OCI-LY7 (cell line): ENCODE measurements around the gene MTM1. TPM values are rescaled to one million over a fixed set of nuclear protein-coding genes. Genes with fewer than 3 reads are reported as not detected.

Experiments used
- BruUV-seq: library from RNA; stranded (reverse); fragments of 400-500 nt; replicated peaks from 2 replicates; lab custom pipeline; 2021; lab: Mats Ljungman, UMichigan
- CTCF ChIA-PET: fragments of 300-600 bp; sonication (Branson Sonifier 250); formaldehyde crosslinking; loops from one replicate; lab custom pipeline; 2022; ENCODE audit warnings: antibody characterized with exemption; ENCODE audit not compliant: unreplicated experiment; lab: Charles Lee
- POLR2A ChIA-PET: fragments of 300-600 bp; sonication (Branson Sonifier 250); formaldehyde crosslinking; loops from one replicate; lab custom pipeline; 2022; ENCODE audit warnings: antibody characterized with exemption; lab: Charles Lee
- DNase-seq: peaks from one replicate; pipeline ENCODE4 v3.0.0-alpha.2; 2015; ENCODE audit warnings: low spot score
- H2AFZ ChIP-seq: fragments of 200-600 bp; sonication (generic), shearing (Covaris generic); 2 replicates; pipeline ENCODE4 v1.6.1; 2014; ENCODE audit warnings: mild to moderate bottlenecking, antibody characterized with exemption, low read length, moderate library complexity
- H3K27ac ChIP-seq: fragments of 200-600 bp; sonication (generic); 2 replicates; pipeline ENCODE4 v1.5.1; 2014; ENCODE audit warnings: mixed run types, low read depth, mild to moderate bottlenecking, moderate library complexity, low read length, inconsistent platforms; ENCODE audit not compliant: poor library complexity, severe bottlenecking
- H3K36me3 ChIP-seq: fragments of 200-600 bp; sonication (generic); 2 replicates; pipeline ENCODE4 v1.6.1; 2014; ENCODE audit warnings: mild to moderate bottlenecking, antibody characterized with exemption, low read length, moderate library complexity, mixed read lengths; ENCODE audit not compliant: insufficient read depth
- H3K4me1 ChIP-seq: fragments of 200-600 bp; sonication (generic); 2 replicates; pipeline ENCODE4 v1.5.1; 2014; ENCODE audit warnings: mild to moderate bottlenecking, low read length; ENCODE audit not compliant: insufficient read depth, poor library complexity, severe bottlenecking
- H3K4me2 ChIP-seq: fragments of 200-600 bp; sonication (generic); 2 replicates; pipeline ENCODE4 v1.6.1; 2014; ENCODE audit warnings: mild to moderate bottlenecking, low read length
- H3K4me3 ChIP-seq: fragments of 200-600 bp; sonication (generic); 2 replicates; pipeline ENCODE4 v1.5.1; 2014; ENCODE audit warnings: mild to moderate bottlenecking, low read depth, low read length; ENCODE audit not compliant: poor library complexity, severe bottlenecking
- H3K79me2 ChIP-seq: fragments of 200-600 bp; sonication (generic); 2 replicates; pipeline ENCODE4 v1.6.1; 2016; ENCODE audit warnings: low read depth, mild to moderate bottlenecking, low read length, moderate library complexity, mixed read lengths; ENCODE audit not compliant: insufficient read depth
- H3K9me2 ChIP-seq: fragments of 200-600 bp; sonication (generic); 2 replicates; pipeline ENCODE4 v1.6.1; 2016; ENCODE audit warnings: mild to moderate bottlenecking, low read length, mixed read lengths; ENCODE audit not compliant: insufficient read depth
- H3K9me3 ChIP-seq: fragments of 200-600 bp; sonication (generic); 2 replicates; pipeline ENCODE4 v1.6.1; 2014; ENCODE audit warnings: mild to moderate bottlenecking, mixed run types, low read length, mixed read lengths
- H4K20me1 ChIP-seq: fragments of 200-600 bp; sonication (generic); 2 replicates; pipeline ENCODE4 v1.6.1; 2014; ENCODE audit warnings: mild to moderate bottlenecking, antibody characterized with exemption, low read length, moderate library complexity, mixed read lengths; ENCODE audit not compliant: insufficient read depth
- EZH2phosphoT487 ChIP-seq: fragments of 200-600 bp; sonication (generic); IDR thresholded peaks from 2 replicates; pipeline ENCODE4 v1.6.1; 2018; ENCODE audit warnings: low read depth, borderline replicate concordance, mild to moderate bottlenecking, mixed run types, antibody characterized with exemption, low read length, moderate library complexity, mixed read lengths
- intact Hi-C: fragments of 100-400 bp; cut with micrococcal nuclease; formaldehyde crosslinking; loops from one replicate; pipeline ENCODE4 v1.10.0; 2022; ENCODE audit not compliant: unreplicated experiment
- total RNA-seq, 2 experiments: library from RNA; depleted of rRNA in 1 of 2; stranded (reverse); fragments of >200 nt in 1 of 2; shearing (Covaris generic) in 1 of 2; gene quantifications; 2 replicates each; pipeline ENCODE4 v1.2.3, GENCODE V29; 2014 to 2022
- TF ChIP-seq, protein P1 (sequence below): fragments of 200-600 bp; sonication (generic); conservative IDR thresholded peaks from 2 replicates; pipeline ENCODE4 v1.5.1; 2014; ENCODE audit warnings: mild to moderate bottlenecking, antibody characterized with exemption, low read length, moderate library complexity, mixed read lengths

The MTM1 gene
- total RNA-seq, 2 experiments from 2014 or later = 6.0 to 19.7 TPM

DNA sequence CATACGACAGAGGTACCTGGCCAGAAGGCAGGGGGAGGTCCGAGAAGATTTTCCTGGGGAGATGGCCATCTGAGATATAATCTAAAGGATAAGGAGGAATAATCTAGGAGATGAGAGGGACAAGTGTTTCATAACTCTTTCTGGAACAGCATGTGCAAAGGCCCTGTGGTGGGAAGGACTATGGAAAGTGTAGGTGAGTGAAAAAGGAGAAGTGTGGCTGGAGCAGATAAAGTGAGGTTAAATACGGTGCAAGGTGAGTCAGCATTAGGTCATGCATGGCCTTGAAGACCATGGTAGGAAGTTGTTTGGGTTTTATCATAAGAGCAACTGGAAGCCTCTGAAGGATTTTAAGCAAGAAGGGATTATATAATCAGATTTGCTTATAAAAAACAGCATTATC is 34.6 kb upstream of the MTM1 start:
- H3K4me1 ChIP-seq = no peaks in the 10 kb centered on the region
- no peak overlapping the region for H3K4me2 ChIP-seq
- TF ChIP-seq, protein P1, sequence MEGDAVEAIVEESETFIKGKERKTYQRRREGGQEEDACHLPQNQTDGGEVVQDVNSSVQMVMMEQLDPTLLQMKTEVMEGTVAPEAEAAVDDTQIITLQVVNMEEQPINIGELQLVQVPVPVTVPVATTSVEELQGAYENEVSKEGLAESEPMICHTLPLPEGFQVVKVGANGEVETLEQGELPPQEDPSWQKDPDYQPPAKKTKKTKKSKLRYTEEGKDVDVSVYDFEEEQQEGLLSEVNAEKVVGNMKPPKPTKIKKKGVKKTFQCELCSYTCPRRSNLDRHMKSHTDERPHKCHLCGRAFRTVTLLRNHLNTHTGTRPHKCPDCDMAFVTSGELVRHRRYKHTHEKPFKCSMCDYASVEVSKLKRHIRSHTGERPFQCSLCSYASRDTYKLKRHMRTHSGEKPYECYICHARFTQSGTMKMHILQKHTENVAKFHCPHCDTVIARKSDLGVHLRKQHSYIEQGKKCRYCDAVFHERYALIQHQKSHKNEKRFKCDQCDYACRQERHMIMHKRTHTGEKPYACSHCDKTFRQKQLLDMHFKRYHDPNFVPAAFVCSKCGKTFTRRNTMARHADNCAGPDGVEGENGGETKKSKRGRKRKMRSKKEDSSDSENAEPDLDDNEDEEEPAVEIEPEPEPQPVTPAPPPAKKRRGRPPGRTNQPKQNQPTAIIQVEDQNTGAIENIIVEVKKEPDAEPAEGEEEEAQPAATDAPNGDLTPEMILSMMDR = no peak
- TF ChIP-seq EZH2phosphoT487 = no peak
- no peaks in the 10 kb centered on the region for H3K36me3 ChIP-seq
- no peaks in the 10 kb centered on the region for H3K9me2 ChIP-seq
- DNase-seq = no peak
- CTCF ChIA-PET = no interaction called here
- intact Hi-C loops = no loop called here
- no peaks in the 10 kb centered on the region for H3K79me2 ChIP-seq
- H3K4me3 ChIP-seq = no peak overlapping the region
- H2AFZ ChIP-seq = no peak overlapping the region
- no peaks in the 10 kb centered on the region for H3K9me3 ChIP-seq
- no TSS peak for BruUV-seq
- no peaks in the 10 kb centered on the region for H4K20me1 ChIP-seq
- no peak overlapping the region for H3K27ac ChIP-seq
- POLR2A ChIA-PET = no interaction called here

DNA sequence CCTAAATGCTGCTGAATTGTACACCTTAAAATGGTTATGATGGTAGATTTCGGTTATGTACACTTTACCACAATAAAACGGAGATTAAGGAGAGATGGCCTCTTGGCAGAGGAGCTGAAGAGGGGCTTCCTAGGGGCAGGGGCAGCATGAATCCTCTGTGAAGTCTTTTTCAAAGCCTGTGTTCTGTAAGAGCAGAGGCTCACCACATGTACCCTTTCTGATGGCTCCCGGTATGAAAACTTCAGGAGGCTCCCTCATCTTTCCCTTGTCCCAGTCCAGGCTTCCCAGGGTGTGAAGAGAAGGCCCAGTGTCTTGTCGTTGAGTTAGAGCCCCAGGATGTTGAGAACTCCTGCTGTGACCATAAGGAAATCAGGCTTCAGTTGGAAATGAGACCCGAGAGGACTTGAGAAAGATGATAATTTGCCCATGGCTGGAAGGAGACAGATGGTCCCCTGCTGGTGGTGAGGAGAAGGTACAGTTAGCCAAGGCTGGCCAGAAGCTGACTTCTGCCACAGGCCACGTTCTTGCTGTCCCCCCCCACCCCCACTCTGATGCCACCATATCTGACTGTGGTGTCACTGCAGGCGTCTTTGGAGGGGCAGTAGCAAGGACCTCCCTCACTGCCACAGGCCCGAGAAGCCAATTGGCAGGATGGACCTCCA is 31.8 kb upstream of the MTM1 start:
- Histone ChIP-seq H3K27ac (no peak overlapping the region), H3K79me2 (no peaks in the 10 kb centered on the region), H2AFZ (no peak overlapping the region), H3K9me3 (no peaks in the 10 kb centered on the region), H3K36me3 (no peaks in the 10 kb centered on the region), H3K9me2 (no peaks in the 10 kb centered on the region), H3K4me2 (no peak overlapping the region), H3K4me1 (no peaks in the 10 kb centered on the region), H4K20me1 (no peaks in the 10 kb centered on the region), H3K4me3 (no peak overlapping the region)
- no peak for DNase-seq
- TF ChIP-seq, protein P1 = no peak; the same call in 1 of the 2 replicates
- no peak for TF ChIP-seq EZH2phosphoT487
- no TSS peak for BruUV-seq
- CTCF ChIA-PET = no interaction called here
- POLR2A ChIA-PET = no interaction called here
- intact Hi-C loops = no loop called here

- Histone ChIP-seq H3K79me2 (no peaks in the 10 kb centered on the region), H3K4me3 (no peak overlapping the region), H4K20me1 (no peaks in the 10 kb centered on the region), H2AFZ (no peak overlapping the region), H3K27ac (no peak overlapping the region), H3K36me3 (no peaks in the 10 kb centered on the region), H3K4me1 (no peaks in the 10 kb centered on the region), H3K4me2 (no peak overlapping the region), H3K9me2 (no peaks in the 10 kb centered on the region), H3K9me3 (no peaks in the 10 kb centered on the region)
- DNase-seq = no peak
- ChIA-PET POLR2A (no interaction called here), CTCF (no interaction called here)
- intact Hi-C loops = no loop called here
- TF ChIP-seq, protein P1 = no peak
- no peak for TF ChIP-seq EZH2phosphoT487
- no TSS peak for BruUV-seq
Observed at GRCh38 chrX:150537851-150538250, 30.6 kb upstream of the MTM1 start.
